HCT116 (cell line): ENCODE results near the gene ABHD12. TPM values are rescaled to one million over a fixed set of nuclear protein-coding genes. Genes with fewer than 3 reads are reported as not detected.

ENCODE experiments used
- ATAC-seq: fragments of 200-7000 bp; cut with Tn5 transposase; 2 replicates; pipeline ENCODE4 v1.9.1; 2020; ENCODE audit warnings: mild to moderate bottlenecking, moderate library complexity
- BruUV-seq: library from RNA; stranded (reverse); fragments of 400-500 nt; replicated peaks from 2 replicates; lab custom pipeline; 2021; lab: Mats Ljungman, UMichigan
- CTCF ChIA-PET: fragments of 300-600 bp; sonication (Branson Sonifier 250); formaldehyde crosslinking; loops from one replicate; lab custom pipeline; 2021; ENCODE audit warnings: antibody characterized with exemption; lab: Charles Lee
- POLR2A ChIA-PET: fragments of 300-600, 350-600 bp; sonication (Branson Sonifier 250); formaldehyde crosslinking; loops from one replicate; lab custom pipeline; 2021; ENCODE audit warnings: antibody characterized with exemption; lab: Charles Lee
- RAD21 ChIA-PET, 2 experiments: fragments of 300-600 bp; sonication (Branson Sonifier 250); formaldehyde crosslinking; loops; one replicate each; lab custom pipeline; 2023; ENCODE audit warnings: low total read pairs in 2 of 2; ENCODE audit not compliant: uncharacterized antibody in 2 of 2, unreplicated experiment in 2 of 2, low non-redundant PET in 1 of 2; lab: Charles Lee
- DNase-seq: peaks from one replicate; pipeline ENCODE4 v3.0.0-alpha.2; 2010; ENCODE audit warnings: low read depth, low spot score
- H2AFZ ChIP-seq: fragments of 200-600 bp; shearing (Covaris generic), sonication (generic); 2 replicates; pipeline ENCODE4 v1.6.1; 2017; ENCODE audit warnings: low read depth, mixed run types, mixed read lengths, antibody characterized with exemption, low read length; ENCODE audit not compliant: poor library complexity, severe bottlenecking
- H3K27ac ChIP-seq: 2 replicates; pipeline ENCODE4 v1.5.1; 2012; ENCODE audit warnings: low read depth, low read length
- H3K27me3 ChIP-seq: fragments of 200-600 bp; sonication (generic); 2 replicates; pipeline ENCODE4 v1.6.1; 2016; ENCODE audit warnings: mixed run types, low read length, mixed read lengths; ENCODE audit not compliant: insufficient read depth
- H3K36me3 ChIP-seq, 2 experiments: fragments of 200-500 bp in 1 of 2; fragments of 200-600 bp in 1 of 2; sonication (Bioruptor generic) in 1 of 2; sonication (generic) in 1 of 2; 2 replicates each; pipeline versions ENCODE4 v1.5.1 to v1.6.1; 2014 to 2016; ENCODE audit warnings: low read length in 2 of 2, inconsistent platforms in 1 of 2, mixed read lengths in 1 of 2, mixed run types in 1 of 2; ENCODE audit not compliant: insufficient read depth in 2 of 2, control insufficient read depth in 1 of 2
- H3K4me1 ChIP-seq, 2 experiments: fragments of 200-600 bp in 1 of 2; sonication (generic) in 1 of 2; 2 replicates each; pipeline versions ENCODE4 v1.5.1 to v1.6.1; 2012 to 2017; ENCODE audit warnings: low read length in 2 of 2, inconsistent platforms in 1 of 2, mild to moderate bottlenecking in 1 of 2, mixed read lengths in 1 of 2, mixed run types in 1 of 2, moderate library complexity in 1 of 2; ENCODE audit not compliant: insufficient read depth in 2 of 2, control insufficient read depth in 1 of 2
- H3K4me2 ChIP-seq: fragments of 200-600 bp; sonication (generic); 2 replicates; pipeline ENCODE4 v1.6.1; 2017; ENCODE audit warnings: mixed run types, low read length, mixed read lengths
- H3K4me3 ChIP-seq, 2 experiments: fragments of 200-600 bp in 1 of 2; sonication (generic) in 1 of 2; replicated peaks in 1 of 2; 2 replicates each; pipeline ENCODE4 v1.5.1; 2011 to 2016; ENCODE audit warnings: low read length in 2 of 2, control low read depth in 1 of 2, low read depth in 1 of 2, mild to moderate bottlenecking in 1 of 2, mixed read lengths in 1 of 2, mixed run types in 1 of 2
- H3K79me2 ChIP-seq: fragments of 200-600 bp; sonication (generic); 2 replicates; pipeline ENCODE4 v1.6.1; 2017; ENCODE audit warnings: mild to moderate bottlenecking, mixed run types, low read length, moderate library complexity, mixed read lengths; ENCODE audit not compliant: insufficient read depth
- H3K9ac ChIP-seq: fragments of 200-600 bp; sonication (generic); 2 replicates; pipeline ENCODE4 v1.6.1; 2016; ENCODE audit warnings: low read length, mixed read lengths
- H3K9me2 ChIP-seq: fragments of 200-600 bp; sonication (generic), shearing (Covaris generic); 2 replicates; pipeline ENCODE4 v1.6.1; 2017; ENCODE audit warnings: mixed run types, mild to moderate bottlenecking, moderate library complexity; ENCODE audit not compliant: insufficient read depth
- H3K9me3 ChIP-seq, 2 experiments: fragments of 200-500 bp in 1 of 2; fragments of 200-600 bp in 1 of 2; sonication (Bioruptor generic) in 1 of 2; sonication (generic) in 1 of 2; 2 replicates each; pipeline ENCODE4 v1.6.1; 2014 to 2017; ENCODE audit warnings: low read length in 2 of 2, mixed read lengths in 2 of 2, inconsistent platforms in 1 of 2, low read depth in 1 of 2, mild to moderate bottlenecking in 1 of 2, mixed run types in 1 of 2, moderate library complexity in 1 of 2; ENCODE audit not compliant: control insufficient read depth in 1 of 2, insufficient read depth in 1 of 2
- H4K20me1 ChIP-seq: fragments of 200-600 bp; sonication (generic), shearing (Covaris generic); 2 replicates; pipeline ENCODE4 v1.6.1; 2017; ENCODE audit warnings: mixed run types, mild to moderate bottlenecking, moderate library complexity; ENCODE audit not compliant: insufficient read depth
- EGR1 ChIP-seq: IDR thresholded peaks from 2 replicates; pipeline ENCODE4 v1.6.1; 2012; ENCODE audit warnings: low read depth
- EZH2 ChIP-seq: fragments of 200-600 bp; sonication (generic); IDR thresholded peaks from 2 replicates; pipeline ENCODE4 v1.6.1; 2017; ENCODE audit warnings: antibody characterized with exemption, mixed run types
- RAD21 ChIP-seq: IDR thresholded peaks from 2 replicates; pipeline ENCODE4 v1.6.1; 2012; ENCODE audit warnings: low read depth, mild to moderate bottlenecking
- intact Hi-C: fragments of 100-400 bp; cut with micrococcal nuclease; formaldehyde crosslinking; loops from 2 replicates; pipeline ENCODE4 v1.10.0; 2022
- total RNA-seq: library from RNA; stranded (reverse); gene quantifications from one replicate; pipeline ENCODE4 v1.2.1, GENCODE V29; 2021; ENCODE audit not compliant: unreplicated experiment
- TF ChIP-seq, protein P1 (sequence below): IDR thresholded peaks from 2 replicates; pipeline ENCODE4 v1.6.1; 2011; ENCODE audit warnings: mild to moderate bottlenecking, low read length, moderate library complexity; ENCODE audit not compliant: insufficient replicate concordance; ENCODE audit errors: extremely low read depth
- TF ChIP-seq, protein P2 (sequence below), 3 experiments: fragments of 200-600 bp in 1 of 3; sonication (generic) in 1 of 3; IDR thresholded peaks in 2 of 3; conservative IDR thresholded peaks in 1 of 3; 2 replicates each; pipeline ENCODE4 v1.5.1; 2012 to 2017; ENCODE audit warnings: low read depth in 2 of 3, low read length in 2 of 3, antibody characterized with exemption in 1 of 3, borderline replicate concordance in 1 of 3, control low read depth in 1 of 3, mild to moderate bottlenecking in 1 of 3, mixed read lengths in 1 of 3, mixed run types in 1 of 3, moderate library complexity in 1 of 3; ENCODE audit not compliant: insufficient read depth in 1 of 3

ABHD12 gene
- total RNA-seq, 1 experiment from 2014 or later = 31.7 TPM

GRCh38 chr20:25283221-25283951 lies 107.2 kb downstream of the ABHD12 start:
- ChIA-PET CTCF (no interaction called here), POLR2A (no interaction called here), RAD21 (no interaction called here)
- no peak overlapping the region for H3K4me2 ChIP-seq
- H4K20me1 ChIP-seq = no peaks in the 10 kb centered on the region
- H2AFZ ChIP-seq = no peak overlapping the region
- no peaks in the 10 kb centered on the region for H3K9me3 ChIP-seq
- H3K36me3 ChIP-seq = peaks cover 8 to 10% of the 10 kb centered on the region in 2 experiments; a peak in 3 of 4 replicates
- H3K9me2 ChIP-seq = no peaks in the 10 kb centered on the region
- DNase-seq (no peak), ATAC-seq (no peak)
- H3K9ac ChIP-seq = no peak overlapping the region
- no TSS peak for BruUV-seq
- H3K27ac ChIP-seq = no peak overlapping the region
- TF ChIP-seq, protein P1, sequence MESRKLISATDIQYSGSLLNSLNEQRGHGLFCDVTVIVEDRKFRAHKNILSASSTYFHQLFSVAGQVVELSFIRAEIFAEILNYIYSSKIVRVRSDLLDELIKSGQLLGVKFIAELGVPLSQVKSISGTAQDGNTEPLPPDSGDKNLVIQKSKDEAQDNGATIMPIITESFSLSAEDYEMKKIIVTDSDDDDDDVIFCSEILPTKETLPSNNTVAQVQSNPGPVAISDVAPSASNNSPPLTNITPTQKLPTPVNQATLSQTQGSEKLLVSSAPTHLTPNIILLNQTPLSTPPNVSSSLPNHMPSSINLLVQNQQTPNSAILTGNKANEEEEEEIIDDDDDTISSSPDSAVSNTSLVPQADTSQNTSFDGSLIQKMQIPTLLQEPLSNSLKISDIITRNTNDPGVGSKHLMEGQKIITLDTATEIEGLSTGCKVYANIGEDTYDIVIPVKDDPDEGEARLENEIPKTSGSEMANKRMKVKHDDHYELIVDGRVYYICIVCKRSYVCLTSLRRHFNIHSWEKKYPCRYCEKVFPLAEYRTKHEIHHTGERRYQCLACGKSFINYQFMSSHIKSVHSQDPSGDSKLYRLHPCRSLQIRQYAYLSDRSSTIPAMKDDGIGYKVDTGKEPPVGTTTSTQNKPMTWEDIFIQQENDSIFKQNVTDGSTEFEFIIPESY = no peak
- TF ChIP-seq, protein P2, sequence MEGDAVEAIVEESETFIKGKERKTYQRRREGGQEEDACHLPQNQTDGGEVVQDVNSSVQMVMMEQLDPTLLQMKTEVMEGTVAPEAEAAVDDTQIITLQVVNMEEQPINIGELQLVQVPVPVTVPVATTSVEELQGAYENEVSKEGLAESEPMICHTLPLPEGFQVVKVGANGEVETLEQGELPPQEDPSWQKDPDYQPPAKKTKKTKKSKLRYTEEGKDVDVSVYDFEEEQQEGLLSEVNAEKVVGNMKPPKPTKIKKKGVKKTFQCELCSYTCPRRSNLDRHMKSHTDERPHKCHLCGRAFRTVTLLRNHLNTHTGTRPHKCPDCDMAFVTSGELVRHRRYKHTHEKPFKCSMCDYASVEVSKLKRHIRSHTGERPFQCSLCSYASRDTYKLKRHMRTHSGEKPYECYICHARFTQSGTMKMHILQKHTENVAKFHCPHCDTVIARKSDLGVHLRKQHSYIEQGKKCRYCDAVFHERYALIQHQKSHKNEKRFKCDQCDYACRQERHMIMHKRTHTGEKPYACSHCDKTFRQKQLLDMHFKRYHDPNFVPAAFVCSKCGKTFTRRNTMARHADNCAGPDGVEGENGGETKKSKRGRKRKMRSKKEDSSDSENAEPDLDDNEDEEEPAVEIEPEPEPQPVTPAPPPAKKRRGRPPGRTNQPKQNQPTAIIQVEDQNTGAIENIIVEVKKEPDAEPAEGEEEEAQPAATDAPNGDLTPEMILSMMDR (IDR thresholded peaks at IDR 0.05 in 2 of 3, conservative IDR thresholded peaks at IDR 0.05 in 1 of 3; ENCODE audit: borderline replicate concordance in 1 of 3, insufficient read depth in 1 of 3, low read depth in 2 of 3, low read length in 2 of 3) = no peak
- TF ChIP-seq EZH2 = no peak
- no peak for TF ChIP-seq RAD21
- TF ChIP-seq EGR1 = no peak
- no peaks in the 10 kb centered on the region for H3K27me3 ChIP-seq
- H3K4me1 ChIP-seq = no peaks in the 10 kb centered on the region
- no peak overlapping the region for H3K4me3 ChIP-seq
- intact Hi-C loops = no loop called here
- no peaks in the 10 kb centered on the region for H3K79me2 ChIP-seq
